ENCODE measurements around the gene BTG2.

The BTG2 gene

DNA sequence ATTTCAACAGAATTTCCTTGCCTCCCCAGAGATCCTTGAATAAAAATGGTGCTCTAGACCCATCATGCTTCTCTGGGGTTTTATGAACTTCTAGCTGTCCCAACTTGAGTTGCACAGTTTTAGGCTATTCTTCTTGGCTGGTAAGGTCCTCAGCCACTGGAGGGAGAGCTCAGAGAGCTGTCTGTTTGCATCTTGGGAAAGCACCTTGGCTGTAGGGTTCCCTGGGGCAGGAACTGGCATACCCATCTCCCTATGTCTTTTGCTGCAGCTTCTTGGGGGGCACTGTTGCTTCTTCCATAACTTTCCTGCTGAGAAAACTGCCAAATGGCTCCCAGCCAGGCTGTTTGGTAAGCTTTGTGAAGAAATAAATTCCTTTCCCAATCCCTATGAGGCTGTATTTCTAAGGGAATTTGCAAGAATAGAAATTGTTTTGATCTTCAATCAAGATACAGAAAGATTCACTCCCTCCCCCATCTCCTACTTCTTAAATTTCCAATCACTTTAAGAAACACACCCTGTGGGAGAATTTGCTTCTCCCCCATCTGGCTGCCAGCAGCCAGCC lies 53.8 kb downstream of the BTG2 start:
- Histone ChIP-seq H2AFZ (ENCODE audit: low read length) (no peak overlapping the region), H3K9ac (ENCODE audit: low read length) (no peak overlapping the region), H3K36me3 (ENCODE audit: insufficient read depth, low read length) (no peaks in the 10 kb centered on the region; the same call in 1 of the 2 replicates), H3F3A (ENCODE audit: insufficient read depth, low read length) (no peaks in the 10 kb centered on the region), H3K79me2 (ENCODE audit: insufficient read depth, low read length) (no peaks in the 10 kb centered on the region), H3K4me3 (ENCODE audit: low read depth, low read length, poor library complexity, severe bottlenecking) (no peak overlapping the region), H3K27ac (ENCODE audit: low read depth, low read length, poor library complexity, severe bottlenecking) (no peak overlapping the region), H3K9me2 (ENCODE audit: low read depth, low read length) (no peaks in the 10 kb centered on the region), H4K20me1 (ENCODE audit: insufficient read depth, low read length) (no peaks in the 10 kb centered on the region), H3K27me3 (ENCODE audit: insufficient read depth, low read length) (no peaks in the 10 kb centered on the region; the same call in 1 of the 2 replicates), H3K4me2 (ENCODE audit: low read length) (no peak overlapping the region), H3K4me1 (ENCODE audit: insufficient read depth, low read length, severe bottlenecking) (peaks cover 15% of the 10 kb centered on the region), H3K9me3 (ENCODE audit: low read length) (peaks cover 7% of the 10 kb centered on the region; the same call in 1 of the 2 replicates)
- TF ChIP-seq, protein P1, sequence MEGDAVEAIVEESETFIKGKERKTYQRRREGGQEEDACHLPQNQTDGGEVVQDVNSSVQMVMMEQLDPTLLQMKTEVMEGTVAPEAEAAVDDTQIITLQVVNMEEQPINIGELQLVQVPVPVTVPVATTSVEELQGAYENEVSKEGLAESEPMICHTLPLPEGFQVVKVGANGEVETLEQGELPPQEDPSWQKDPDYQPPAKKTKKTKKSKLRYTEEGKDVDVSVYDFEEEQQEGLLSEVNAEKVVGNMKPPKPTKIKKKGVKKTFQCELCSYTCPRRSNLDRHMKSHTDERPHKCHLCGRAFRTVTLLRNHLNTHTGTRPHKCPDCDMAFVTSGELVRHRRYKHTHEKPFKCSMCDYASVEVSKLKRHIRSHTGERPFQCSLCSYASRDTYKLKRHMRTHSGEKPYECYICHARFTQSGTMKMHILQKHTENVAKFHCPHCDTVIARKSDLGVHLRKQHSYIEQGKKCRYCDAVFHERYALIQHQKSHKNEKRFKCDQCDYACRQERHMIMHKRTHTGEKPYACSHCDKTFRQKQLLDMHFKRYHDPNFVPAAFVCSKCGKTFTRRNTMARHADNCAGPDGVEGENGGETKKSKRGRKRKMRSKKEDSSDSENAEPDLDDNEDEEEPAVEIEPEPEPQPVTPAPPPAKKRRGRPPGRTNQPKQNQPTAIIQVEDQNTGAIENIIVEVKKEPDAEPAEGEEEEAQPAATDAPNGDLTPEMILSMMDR (IDR thresholded peaks at IDR 0.05; ENCODE audit: low read length): no peak
- no peak for TF ChIP-seq EZH2 (IDR thresholded peaks at IDR 0.05; ENCODE audit: borderline replicate concordance, low read length)
